Peyer's patch (tissue), 4 donors: ENCODE data around the gene CACNA1I.

Experiments
- CTCF ChIP-seq, 6 experiments: fragments of 450-650 bp in 4 of 6; fragments of 200-600 bp in 2 of 6; sonication (generic) in 1 of 6; IDR thresholded peaks; one replicate each; pipeline ENCODE4 v1.5.1; 2017 to 2019; ENCODE audit warnings: antibody characterized with exemption in 6 of 6, mild to moderate bottlenecking in 3 of 6, moderate library complexity in 1 of 6
- POLR2A ChIP-seq, 2 donors: fragments of 450-650 bp; IDR thresholded peaks; one replicate each; pipeline ENCODE4 v1.5.1; 2017; ENCODE audit warnings: antibody characterized with exemption in 2 of 2, mild to moderate bottlenecking in 2 of 2, moderate library complexity in 2 of 2

GRCh38 chr22:39643311-39644083 is 72.9 kb downstream of the CACNA1I start:
- TF ChIP-seq CTCF (IDR thresholded peaks at IDR 0.05) (no peak), POLR2A (IDR thresholded peaks at IDR 0.05) (no peak)
